Activated CD4-positive, CD25-positive, alpha-beta regulatory T cell (primary cell): ENCODE data around the gene CHTF8.

Experiments used
- DNase-seq, 4 experiments: peaks; one replicate each; lab custom pipeline; 2025; lab: John Stamatoyannopoulos, UW

CHTF8 gene

DNA sequence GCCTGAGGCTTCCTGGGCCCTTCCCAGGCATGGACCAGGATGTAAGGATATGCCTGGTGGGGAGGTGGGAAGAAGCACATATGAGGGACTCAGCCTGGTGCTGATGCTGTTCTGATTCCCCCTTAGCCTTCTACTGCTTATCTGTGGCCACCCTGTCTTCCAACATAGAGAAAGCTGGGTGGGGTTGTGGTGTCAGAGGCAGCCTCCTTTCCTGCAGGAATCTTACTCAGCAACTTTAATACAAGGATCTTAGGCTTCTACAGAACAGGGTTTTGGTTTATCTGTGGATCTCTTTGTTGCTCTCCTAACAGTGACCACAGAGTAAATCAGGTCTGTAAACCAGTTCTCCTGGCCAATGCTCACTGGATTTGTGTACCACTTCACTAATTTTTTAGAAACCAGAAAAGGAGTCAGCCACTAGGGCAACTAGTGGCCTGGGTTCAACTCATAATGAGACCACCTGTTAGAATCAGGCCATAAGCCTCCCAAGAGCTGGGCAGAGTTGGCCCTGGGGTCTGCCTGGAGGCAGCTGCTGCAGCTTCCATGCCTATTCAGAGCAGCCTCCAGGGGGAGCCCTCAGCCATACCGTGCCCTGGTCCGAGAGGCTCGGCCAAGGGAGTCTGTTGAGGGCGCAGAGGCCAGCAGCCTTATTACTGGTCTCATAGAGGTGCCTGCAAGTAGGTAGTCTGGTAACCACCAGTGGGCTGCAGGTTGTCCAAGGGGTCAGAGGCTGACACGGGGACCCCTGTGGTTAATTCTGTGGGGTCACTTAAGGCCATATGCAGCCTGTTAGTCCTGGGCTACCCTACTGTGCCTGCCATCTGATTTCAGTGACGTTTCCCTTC lies 19.9 kb downstream of the CHTF8 start:
- DNase-seq: peak in 3 of 4 experiments; percentile 12 to 31 (median 26)

GRCh38 chr16:69111876-69112230 lies 20.5 kb downstream of the CHTF8 start:
- no peak for DNase-seq

DNA sequence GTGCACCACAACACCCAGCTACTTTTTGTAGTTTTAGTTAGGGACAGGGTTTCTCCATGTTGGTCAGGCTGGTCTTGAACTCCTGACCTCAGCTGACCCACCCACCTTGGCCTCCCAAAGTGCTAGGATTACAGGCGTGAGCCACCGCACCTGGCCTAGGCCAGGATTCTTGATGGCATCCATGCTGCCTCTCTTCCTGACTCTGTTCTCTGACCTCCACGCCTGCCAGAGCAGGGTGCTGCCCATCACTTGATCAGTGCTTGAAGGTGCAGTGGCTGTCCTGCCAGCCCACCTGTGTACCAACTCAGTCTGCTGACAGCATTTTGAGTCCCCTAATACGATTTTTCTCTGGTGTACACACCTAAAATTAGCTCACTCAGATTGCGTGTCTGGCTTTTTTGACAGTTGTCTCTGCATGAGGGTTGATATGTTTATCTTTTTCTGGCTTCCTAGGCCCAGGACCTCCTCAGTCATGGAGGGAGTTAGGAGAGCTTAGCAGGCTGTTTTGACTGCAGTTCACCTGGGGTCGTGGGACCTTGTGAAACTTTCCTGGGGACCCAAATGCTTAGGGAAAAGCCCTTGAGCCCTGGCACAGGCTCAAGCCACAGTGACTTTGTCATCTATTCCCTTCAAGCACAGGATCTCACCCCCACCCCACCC lies 21.0 kb downstream of the CHTF8 start:
- no peak for DNase-seq

DNA sequence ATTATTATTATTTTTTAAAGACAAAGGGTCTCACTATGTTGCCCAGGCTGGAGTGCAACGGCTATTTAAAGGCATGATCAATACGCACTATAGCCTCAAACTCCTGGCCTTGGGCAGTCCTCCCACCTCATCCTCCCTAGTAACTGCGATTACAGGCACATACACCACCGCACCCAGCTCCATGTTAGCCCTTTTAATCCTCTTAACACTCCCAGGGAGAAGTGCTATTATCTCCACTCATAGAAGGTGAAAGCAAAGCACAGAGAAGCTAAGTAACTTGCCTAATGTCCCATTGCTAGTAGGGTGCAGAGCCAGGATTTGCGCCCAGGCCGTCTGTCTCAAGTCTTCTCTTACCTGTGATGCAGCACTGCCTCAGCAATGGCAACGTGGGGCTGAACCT lies 22.0 kb downstream of the CHTF8 start:
- no peak for DNase-seq

GRCh38 chr16:69109486-69110270 lies 22.7 kb downstream of the CHTF8 start:
- no peak for DNase-seq

- DNase-seq: no peak
Measured at GRCh38 chr16:69108905-69109252, 23.5 kb downstream of the CHTF8 start.

- no peak for DNase-seq
Measured at GRCh38 chr16:69108064-69108904, 24.1 kb downstream of the CHTF8 start.

GRCh38 chr16:69107316-69107962 lies 24.9 kb downstream of the CHTF8 start:
- no peak for DNase-seq

GRCh38 chr16:69106491-69107315 lies 25.7 kb downstream of the CHTF8 start:
- no peak for DNase-seq

DNA sequence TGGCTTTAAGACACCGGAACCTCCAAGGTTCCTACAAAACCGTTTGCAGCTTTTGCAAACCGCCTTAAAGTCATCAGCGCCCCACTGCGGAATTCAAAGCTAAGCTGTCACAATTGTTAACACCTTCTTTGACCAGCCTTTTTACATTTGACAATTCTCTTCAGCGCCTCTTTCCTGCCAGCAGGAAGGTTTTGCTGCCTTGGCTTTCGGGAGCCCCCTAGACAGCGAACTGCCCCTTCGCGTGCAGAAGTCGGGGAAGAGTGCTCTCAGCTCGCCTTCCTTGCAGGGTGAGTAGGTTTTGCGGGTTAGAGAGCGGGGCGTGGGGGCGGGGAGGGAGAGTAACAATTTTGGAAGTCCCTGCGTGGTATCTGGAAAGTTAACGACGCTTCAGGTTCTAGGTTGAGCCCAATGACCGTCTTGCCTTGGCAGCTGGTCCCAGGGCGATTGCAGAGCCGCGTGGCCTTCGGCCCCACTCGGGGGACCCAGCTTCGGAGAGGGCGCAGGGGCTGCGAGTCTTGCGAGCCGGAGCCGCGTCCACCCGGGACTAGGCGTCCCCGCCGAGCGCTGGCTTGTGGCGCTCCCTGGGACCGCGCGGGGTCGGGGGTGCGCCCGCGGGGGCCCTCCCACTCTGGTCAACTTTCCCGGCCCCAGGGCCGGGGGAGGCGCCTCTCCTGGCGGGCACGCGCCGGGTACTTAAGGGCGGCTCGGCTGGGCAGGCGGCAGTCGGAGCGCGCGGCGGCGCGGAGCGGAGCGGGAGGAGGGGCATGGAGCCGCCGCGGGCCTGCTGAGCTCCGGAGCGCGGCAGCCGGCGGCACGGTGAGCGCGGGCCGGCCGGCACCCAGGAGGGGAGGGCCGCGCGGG lies 26.7 kb downstream of the CHTF8 start, which contains the start of gene HAS3:
HAS3 (plus strand) TSS at position 153 of the 861 bp plus-strand sequence. CDS start 3,743 bp downstream, outside the sequence.
- DNase-seq: no peak

GRCh38 chr16:69100071-69100691 lies 32.2 kb downstream of the CHTF8 start:
- no peak for DNase-seq

- no peak for DNase-seq
Measured at GRCh38 chr16:69095193-69095592, 37.2 kb downstream of the CHTF8 start.

DNA sequence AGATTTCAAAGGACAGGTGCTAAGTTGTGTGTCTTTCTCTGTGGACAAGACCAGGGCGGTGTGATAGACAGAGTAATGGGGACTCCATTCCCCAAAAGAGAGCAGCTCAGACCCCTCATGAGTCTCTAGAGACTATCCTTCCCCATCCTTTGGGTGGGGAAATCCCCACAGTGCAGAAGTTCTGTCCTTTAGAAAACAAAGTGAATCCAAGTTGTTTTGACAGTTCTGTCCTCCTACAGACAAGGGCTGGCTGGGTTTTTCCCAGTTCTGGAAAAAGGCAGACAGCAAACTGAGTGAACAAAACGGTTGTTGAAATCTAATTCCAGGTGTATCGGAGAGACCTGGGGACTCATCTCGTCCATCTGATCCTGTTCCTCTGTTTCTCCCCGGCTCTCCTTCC lies 37.9 kb downstream of the CHTF8 start:
- DNase-seq: no peak

DNA sequence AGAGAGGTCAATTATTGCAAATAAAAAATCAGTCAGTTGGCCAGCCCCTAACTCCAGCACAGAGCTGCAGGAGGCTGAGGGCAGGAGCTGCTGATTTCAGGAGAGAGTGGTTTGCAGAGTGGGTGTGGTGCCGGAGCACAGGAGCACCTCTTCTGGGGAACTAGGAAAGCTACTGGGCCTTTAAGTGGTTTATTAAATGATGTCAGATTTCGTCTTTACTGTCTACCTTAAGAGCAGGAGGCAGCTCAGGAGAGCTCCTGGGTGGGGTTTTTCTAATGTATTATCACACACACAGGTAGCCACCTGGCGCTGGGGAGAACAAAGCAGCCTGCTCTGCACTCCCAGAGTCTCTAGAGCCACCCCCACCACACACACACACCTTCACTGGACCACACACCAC lies 38.4 kb downstream of the CHTF8 start:
- DNase-seq: no peak

- DNase-seq: no peak
Measured at GRCh38 chr16:69089091-69089910, 43.1 kb downstream of the CHTF8 start.

GRCh38 chr16:69088684-69089083 lies 43.7 kb downstream of the CHTF8 start:
- no peak for DNase-seq

DNA sequence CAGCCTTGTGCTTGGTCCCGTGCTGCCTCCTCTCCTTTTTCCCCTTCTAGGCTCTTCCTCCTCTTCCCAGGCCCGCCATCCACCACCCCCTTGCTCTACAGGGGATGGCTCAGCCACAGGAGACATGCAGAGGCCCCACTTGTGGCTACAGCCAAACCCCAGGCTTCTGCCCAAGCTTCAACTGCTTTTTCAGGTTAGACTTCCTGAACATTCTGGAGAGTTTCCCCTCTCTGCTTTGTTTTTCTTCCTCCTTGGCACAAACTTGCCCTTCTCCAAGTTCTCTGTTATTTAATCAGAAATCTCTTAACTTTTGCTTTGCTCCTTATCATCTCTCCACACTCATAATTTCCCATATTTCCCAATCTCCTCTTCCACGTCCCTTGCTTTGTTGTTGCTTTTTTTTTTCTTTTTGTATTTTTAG lies 45.2 kb downstream of the CHTF8 start:
- no peak for DNase-seq
